Measurements from ENCODE around the gene TOMM40L.

TOMM40L gene

GRCh38 chr1:161267321-161267720 is 41.5 kb downstream of the TOMM40L start:
- DNase-seq (ENCODE audit: extremely low read depth, low read depth): no peak
- no peak for TF ChIP-seq CTCF (IDR thresholded peaks at IDR 0.05; ENCODE audit: low read depth, low read length)

- no peak for DNase-seq (ENCODE audit: extremely low read depth, low read depth)
- TF ChIP-seq CTCF (IDR thresholded peaks at IDR 0.05; ENCODE audit: low read depth, low read length): no peak
These were observed 47.5 kb downstream of the TOMM40L start for GRCh38 chr1:161273402-161273801.

GRCh38 chr1:161274874-161275273 is 49.0 kb downstream of the TOMM40L start:
- no peak for DNase-seq (ENCODE audit: extremely low read depth, low read depth)
- TF ChIP-seq CTCF (IDR thresholded peaks at IDR 0.05; ENCODE audit: low read depth, low read length): no peak
